K562 (cell line): ENCODE measurements around the gene CKLF. TPM values are rescaled to one million over a fixed set of nuclear protein-coding genes. Genes with fewer than 3 reads are reported as not detected.

Source experiments
- CC2D1A ChIP-seq: fragments of 450-650 bp; IDR thresholded peaks from 2 replicates; pipeline ENCODE4 v1.6.1; 2017; ENCODE audit warnings: mild to moderate bottlenecking
- CHD2 ChIP-seq: IDR thresholded peaks from 2 replicates; pipeline ENCODE4 v1.6.1; 2011; ENCODE audit warnings: low read depth, low read length
- CTBP1 ChIP-seq: fragments of 450-650 bp; IDR thresholded peaks from 2 replicates; pipeline ENCODE4 v1.6.1; 2016; ENCODE audit warnings: borderline replicate concordance
- CUX1 ChIP-seq: fragments of 200-800 bp; sonication (Bioruptor generic); IDR thresholded peaks from 2 replicates; pipeline ENCODE4 v1.6.1; 2016; ENCODE audit warnings: missing genetic modification characterization, missing compliant biosample characterization
- KDM2B ChIP-seq: fragments of 250-450 bp; sonication (Bioruptor Pico); IDR thresholded peaks from 2 replicates; pipeline ENCODE4 v1.8.0; 2021; ENCODE audit warnings: mild to moderate bottlenecking, moderate library complexity
- PURB ChIP-seq: sonication (generic); formaldehyde crosslinking; IDR thresholded peaks from 2 replicates; pipeline ENCODE4 v1.9.0; 2021; ENCODE audit warnings: low read depth, mild to moderate bottlenecking, missing genetic modification reagents
- RNF219 ChIP-seq: fragments of 250-450 bp; sonication (Bioruptor Pico); IDR thresholded peaks from 2 replicates; pipeline ENCODE4 v1.5.0; 2022; ENCODE audit warnings: mild to moderate bottlenecking
- SAP30 ChIP-seq: fragments of 200-600 bp; sonication (generic); IDR thresholded peaks from 2 replicates; pipeline ENCODE4 v1.6.1; 2012; ENCODE audit warnings: borderline replicate concordance, low read depth, mild to moderate bottlenecking, moderate library complexity, low read length, control low read depth, inconsistent platforms; ENCODE audit not compliant: insufficient read depth, poor library complexity, severe bottlenecking
- SIN3A ChIP-seq, 2 experiments: fragments of 150-350 bp in 1 of 2; IDR thresholded peaks; 2 replicates each; pipeline ENCODE4 v1.6.1; 2011 to 2016; ENCODE audit warnings: borderline replicate concordance in 2 of 2, low read depth in 2 of 2, low read length in 2 of 2, mild to moderate bottlenecking in 2 of 2, moderate library complexity in 2 of 2; ENCODE audit not compliant: control insufficient read depth in 1 of 2
- SREBF1 ChIP-seq: fragments of 150-350 bp; IDR thresholded peaks from 2 replicates; pipeline ENCODE4 v1.6.1; 2014; ENCODE audit warnings: antibody characterized with exemption, low read depth, low read length, borderline replicate concordance
- SUPT5H ChIP-seq: fragments of 450-650 bp; IDR thresholded peaks from 2 replicates; pipeline ENCODE4 v1.6.1; 2016
- TSC22D4 ChIP-seq: fragments of 450-650 bp; IDR thresholded peaks from 2 replicates; pipeline ENCODE4 v1.6.1; 2016; ENCODE audit warnings: missing genetic modification characterization, missing biosample characterization, control low read depth
- U2AF2 ChIP-seq: fragments of 200-400 bp; formaldehyde crosslinking; optimal IDR thresholded peaks from 2 replicates; pipeline ENCODE3; 2017; ENCODE audit warnings: low read depth, mild to moderate bottlenecking, low read length
- XRCC3 ChIP-seq: fragments of 450-650 bp; IDR thresholded peaks from 2 replicates; pipeline ENCODE4 v1.6.1; 2017; ENCODE audit warnings: mild to moderate bottlenecking, moderate library complexity
- ZBTB17 ChIP-seq: fragments of 450-650 bp; formaldehyde crosslinking; IDR thresholded peaks from 2 replicates; pipeline ENCODE4 v1.4.0; 2020; ENCODE audit warnings: mild to moderate bottlenecking
- ZFP30 ChIP-seq: fragments of 250-450 bp; sonication (Bioruptor Pico); IDR thresholded peaks from 2 replicates; pipeline ENCODE4 v1.8.0; 2022; ENCODE audit warnings: moderate library complexity, mild to moderate bottlenecking, inconsistent platforms, borderline replicate concordance
- ZNF3 ChIP-seq: fragments of 250-450 bp; sonication (Bioruptor Pico); IDR thresholded peaks from 2 replicates; pipeline ENCODE4 v1.5.0; 2021; ENCODE audit warnings: mild to moderate bottlenecking, moderate library complexity
- ZNF436 ChIP-seq: fragments of 250-450, 450-650 bp; sonication (Bioruptor Pico); formaldehyde crosslinking; IDR thresholded peaks from 2 replicates; pipeline ENCODE4 v1.7.0; 2020; ENCODE audit warnings: mild to moderate bottlenecking
- polyA plus RNA-seq, 8 experiments: library from polyadenylated mRNA; depleted of rRNA in 4 of 8; stranded (reverse) in 5 of 8; unstranded in 3 of 8; fragments of >200 nt; fragmentation: Nextera tagmentation in 2 of 8; fragmentation: Illumina TruSeq in 1 of 8; extraction: Ambion mirVana in 2 of 8; extraction: Trizol in 1 of 8; gene quantifications; 2 replicates each; pipeline versions ENCODE4 v1.2.1 to v1.2.3, GENCODE V29; 2011 to 2014; ENCODE audit warnings: inconsistent platforms in 1 of 8, missing spikeins in 1 of 8
- total RNA-seq, 7 experiments: library from RNA; depleted of rRNA in 6 of 7; stranded (reverse); fragments of >200 nt in 6 of 7; fragmentation: Illumina TruSeq in 2 of 7; extraction: Trizol in 2 of 7; gene quantifications; 2 replicates each; pipeline versions ENCODE4 v1.2.1 to v1.2.3, GENCODE V29; 2011 to 2021; ENCODE audit warnings: low replicate concordance in 1 of 7
- TF ChIP-seq, protein P1 (sequence below), 2 experiments: fragments of 450-650 bp; IDR thresholded peaks; 2 replicates each; pipeline ENCODE4 v1.6.1; 2016

CKLF gene
- total and polyA plus RNA-seq, 9 of the 15 experiments (the other 6 are each of a cell fraction or from before 2014, with no cell fraction given) = 84.8 to 322 (median 118) TPM

DNA sequence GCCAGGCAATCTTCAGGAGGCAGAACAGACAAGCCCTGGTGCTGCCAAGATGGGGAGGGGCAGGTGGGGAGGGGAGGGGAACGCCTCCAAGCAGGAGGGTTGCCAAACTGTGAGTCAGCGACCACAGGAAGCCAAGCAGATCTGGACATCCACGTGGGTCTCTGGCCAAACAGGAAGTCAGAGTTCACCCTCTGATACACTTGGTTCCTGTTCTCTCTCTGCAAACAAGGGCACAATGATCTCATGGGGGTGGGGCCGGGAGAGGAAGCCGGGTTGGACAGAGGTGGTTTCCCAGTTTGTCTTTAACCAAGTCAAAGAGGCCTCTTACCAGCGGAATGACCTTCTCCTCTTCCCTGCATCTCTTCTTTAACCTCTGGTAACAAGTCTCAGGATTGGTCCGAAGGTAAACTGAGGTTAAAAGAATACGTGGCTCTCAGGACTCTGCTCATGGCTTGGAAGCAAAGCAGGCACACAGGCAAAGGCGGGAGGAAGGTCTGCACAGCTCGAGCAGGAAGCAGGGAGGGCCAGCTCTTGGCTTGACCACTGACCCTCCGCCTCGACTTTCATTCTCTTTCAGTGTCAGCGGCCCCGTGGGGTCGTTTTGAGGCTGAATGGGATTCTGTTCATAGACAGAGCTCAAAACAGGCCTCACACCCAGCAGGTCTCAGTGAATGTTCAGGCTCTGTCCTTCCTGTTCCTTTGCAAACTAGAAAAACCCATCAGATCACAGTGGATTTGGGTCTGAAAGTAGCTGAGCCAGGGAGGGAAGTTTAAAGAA, 35.4 kb upstream of the CKLF start (continued):
- TF ChIP-seq CUX1 (CRISPR knock-in tag) (no peak), RNF219 (CRISPR knock-in tag) (no peak), SUPT5H (peak; percentile 73), KDM2B (CRISPR knock-in tag) (no peak), CC2D1A (no peak), ZBTB17 (CRISPR knock-in tag) (no peak), XRCC3 (no peak), SAP30 (no peak), ZNF436 (CRISPR knock-in tag) (no peak), U2AF2 (no peak), TSC22D4 (tag) (no peak), ZNF3 (CRISPR knock-in tag) (no peak), PURB (CRISPR knock-in tag) (no peak), CTBP1 (peak; percentile 57; the same call in 1 of the 2 replicates), ZFP30 (no peak), SIN3A (IDR thresholded peaks at IDR 0.05; ENCODE audit: borderline replicate concordance in 2 of 2, control insufficient read depth in 1 of 2, low read depth in 2 of 2, low read length in 2 of 2) (peak; percentile 52 to 78; a peak in 2 of 4 replicates), CHD2 (no peak), SREBF1 (no peak)
- TF ChIP-seq, protein P1, sequence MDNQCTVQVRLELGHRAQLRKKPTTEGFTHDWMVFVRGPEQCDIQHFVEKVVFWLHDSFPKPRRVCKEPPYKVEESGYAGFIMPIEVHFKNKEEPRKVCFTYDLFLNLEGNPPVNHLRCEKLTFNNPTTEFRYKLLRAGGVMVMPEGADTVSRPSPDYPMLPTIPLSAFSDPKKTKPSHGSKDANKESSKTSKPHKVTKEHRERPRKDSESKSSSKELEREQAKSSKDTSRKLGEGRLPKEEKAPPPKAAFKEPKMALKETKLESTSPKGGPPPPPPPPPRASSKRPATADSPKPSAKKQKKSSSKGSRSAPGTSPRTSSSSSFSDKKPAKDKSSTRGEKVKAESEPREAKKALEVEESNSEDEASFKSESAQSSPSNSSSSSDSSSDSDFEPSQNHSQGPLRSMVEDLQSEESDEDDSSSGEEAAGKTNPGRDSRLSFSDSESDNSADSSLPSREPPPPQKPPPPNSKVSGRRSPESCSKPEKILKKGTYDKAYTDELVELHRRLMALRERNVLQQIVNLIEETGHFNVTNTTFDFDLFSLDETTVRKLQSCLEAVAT (IDR thresholded peaks at IDR 0.05) = peak in 1 of 2 experiments; percentile 79; a peak in 2 of 4 replicates
